IMR-90 (cell line): ENCODE measurements around the gene COX19.

Experiments
- CHD1 ChIP-seq: IDR thresholded peaks from 2 replicates; pipeline ENCODE4 v1.6.1; 2012; ENCODE audit warnings: low read depth, low read length, improper control_type of control experiment
- CTCF ChIP-seq: conservative IDR thresholded peaks from 2 replicates; pipeline ENCODE4 v1.5.1; 2012; ENCODE audit warnings: mild to moderate bottlenecking, low read depth, low read length, improper control_type of control experiment
- FOS ChIP-seq: fragments of 150-350 bp; IDR thresholded peaks from 2 replicates; pipeline ENCODE4 v1.6.1; 2016; ENCODE audit warnings: low read depth, low read length
- MXI1 ChIP-seq: IDR thresholded peaks from 2 replicates; pipeline ENCODE4 v1.6.1; 2012; ENCODE audit warnings: low read depth, mild to moderate bottlenecking, low read length, moderate library complexity, borderline replicate concordance
- POLR2A ChIP-seq: IDR thresholded peaks from 2 replicates; pipeline ENCODE4 v1.6.1; 2012; ENCODE audit warnings: mild to moderate bottlenecking, low read depth, low read length
- RAD21 ChIP-seq: IDR thresholded peaks from 2 replicates; pipeline ENCODE4 v1.6.1; 2012; ENCODE audit warnings: low read length, improper control_type of control experiment
- RFX5 ChIP-seq: IDR thresholded peaks from 2 replicates; pipeline ENCODE4 v1.8.0; 2012; ENCODE audit warnings: low read depth, mild to moderate bottlenecking, low read length, moderate library complexity

GRCh38 chr7:962401-963081 is 12.8 kb downstream of the COX19 start:
- TF ChIP-seq RAD21 (no peak), CTCF (no peak), POLR2A (no peak), MXI1 (no peak), FOS (no peak), CHD1 (no peak), RFX5 (no peak)
